ENCODE measurements around the gene COL25A1.

Gene COL25A1

GRCh38 chr4:109213056-109213455 lies 89.4 kb downstream of the COL25A1 start:
- TF ChIP-seq CTCF (IDR thresholded peaks at IDR 0.05; ENCODE audit: low read depth, low read length, missing control alignments): no peak
- DNase-seq (ENCODE audit: extremely low read depth, low read depth): no peak
- H3K4me3 ChIP-seq (replicated peaks; ENCODE audit: low read depth, low read length): no peak overlapping the region

- TF ChIP-seq CTCF (IDR thresholded peaks at IDR 0.05; ENCODE audit: low read depth, low read length, missing control alignments): no peak
- no peak for DNase-seq (ENCODE audit: extremely low read depth, low read depth)
- H3K4me3 ChIP-seq (replicated peaks; ENCODE audit: low read depth, low read length): no peak overlapping the region
Observed at GRCh38 chr4:109211671-109212070, 90.8 kb downstream of the COL25A1 start.

GRCh38 chr4:109209647-109210046 lies 92.8 kb downstream of the COL25A1 start:
- no peak for TF ChIP-seq CTCF (IDR thresholded peaks at IDR 0.05; ENCODE audit: low read depth, low read length, missing control alignments)
- H3K4me3 ChIP-seq (replicated peaks; ENCODE audit: low read depth, low read length): no peak overlapping the region
- no peak for DNase-seq (ENCODE audit: extremely low read depth, low read depth)

- no peak overlapping the region for H3K4me3 ChIP-seq (replicated peaks; ENCODE audit: low read depth, low read length)
- no peak for TF ChIP-seq CTCF (IDR thresholded peaks at IDR 0.05; ENCODE audit: low read depth, low read length, missing control alignments)
- no peak for DNase-seq (ENCODE audit: extremely low read depth, low read depth)
Observed at GRCh38 chr4:109207898-109208297, 94.6 kb downstream of the COL25A1 start.

GRCh38 chr4:109207061-109207460 lies 95.4 kb downstream of the COL25A1 start:
- TF ChIP-seq CTCF (IDR thresholded peaks at IDR 0.05; ENCODE audit: low read depth, low read length, missing control alignments): no peak
- DNase-seq (ENCODE audit: extremely low read depth, low read depth): peak; percentile 39
- no peak overlapping the region for H3K4me3 ChIP-seq (replicated peaks; ENCODE audit: low read depth, low read length)

GRCh38 chr4:109206620-109207019 lies 95.8 kb downstream of the COL25A1 start:
- H3K4me3 ChIP-seq (replicated peaks; ENCODE audit: low read depth, low read length): no peak overlapping the region
- DNase-seq (ENCODE audit: extremely low read depth, low read depth): no peak
- TF ChIP-seq CTCF (IDR thresholded peaks at IDR 0.05; ENCODE audit: low read depth, low read length, missing control alignments): no peak

- TF ChIP-seq CTCF (IDR thresholded peaks at IDR 0.05; ENCODE audit: low read depth, low read length, missing control alignments): no peak
- no peak overlapping the region for H3K4me3 ChIP-seq (replicated peaks; ENCODE audit: low read depth, low read length)
- DNase-seq (ENCODE audit: extremely low read depth, low read depth): no peak
Observed at GRCh38 chr4:109205186-109205585, 97.3 kb downstream of the COL25A1 start.

Measured in HFF-Myc (cell line).